Stimulated activated CD8-positive, alpha-beta memory T cell treated with anti-CD3 and anti-CD28 coated beads, Interleukin-4, amount 100 ng/mL, for 24 hours (primary cell): ENCODE measurements around the gene CARD19.
"Not testable (repeated sequence)": the region's sequence is repeated elsewhere in the genome, so short reads cannot be mapped to it uniquely, and the experiment has no call there.

Experiments
- DNase-seq: peaks from one replicate; pipeline ENCODE4 v3.0.0-alpha.2; 2020; ENCODE audit warnings: low read depth

CARD19 gene

DNA sequence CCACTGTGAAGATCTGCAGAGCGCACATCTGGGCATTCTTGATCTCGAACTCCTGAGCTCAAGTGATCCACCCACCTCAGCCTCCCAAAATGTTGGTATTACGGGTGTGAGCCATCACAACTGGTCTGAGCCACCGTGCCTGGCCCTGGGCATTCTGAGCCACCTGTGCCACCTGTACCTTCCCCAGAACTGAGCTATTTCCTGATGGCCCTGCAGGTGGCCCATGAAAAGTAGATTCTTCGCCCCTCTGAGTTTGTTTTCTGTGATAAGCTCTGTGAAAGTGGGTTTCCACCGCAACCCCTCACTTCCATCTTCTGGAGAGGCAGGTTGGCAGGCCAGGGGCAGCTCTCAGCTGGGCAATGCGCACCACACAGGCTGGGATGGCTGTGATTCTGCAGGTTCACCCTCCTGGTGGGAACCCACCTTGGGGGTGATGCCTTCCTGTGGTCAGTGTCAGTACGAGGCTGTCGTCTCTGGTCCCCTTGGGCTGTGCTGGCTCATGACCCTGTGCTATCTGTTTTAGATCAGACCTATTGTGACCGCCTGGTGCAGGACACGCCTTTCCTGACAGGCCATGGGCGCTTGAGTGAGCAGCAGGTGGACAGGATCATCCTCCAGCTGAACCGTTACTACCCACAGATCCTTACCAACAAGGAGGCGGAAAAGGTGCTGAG, 11.3 kb downstream of the CARD19 start:
- no peak for DNase-seq

DNA sequence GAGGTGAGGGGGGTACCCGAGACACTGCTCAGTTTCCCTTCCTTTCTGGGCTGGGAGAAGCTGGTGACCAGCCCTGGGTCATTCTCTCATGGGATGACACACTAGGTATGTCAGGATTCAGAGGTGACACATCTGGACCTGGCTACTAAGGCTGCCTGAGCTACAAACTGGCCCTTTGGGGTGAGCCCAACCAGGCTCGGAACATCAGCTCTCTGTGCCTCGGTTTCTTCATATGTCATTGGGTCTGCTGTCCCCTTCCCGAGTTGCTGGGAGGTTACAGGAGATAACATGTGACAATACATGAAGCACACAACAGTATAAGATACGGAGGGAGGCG, 11.8 kb downstream of the CARD19 start:
- no peak for DNase-seq

- no peak for DNase-seq
Observed at GRCh38 chr9:93108291-93109041, 12.4 kb downstream of the CARD19 start.

- no peak for DNase-seq
Observed at GRCh38 chr9:93110311-93110855, 14.4 kb downstream of the CARD19 start.

GRCh38 chr9:93111001-93111370, 15.0 kb downstream of the CARD19 start:
- DNase-seq, result no peak

- DNase-seq, result no peak
Observed at GRCh38 chr9:93111371-93112115, 15.5 kb downstream of the CARD19 start.

- DNase-seq, result no peak
Observed at GRCh38 chr9:93112116-93112863, 16.3 kb downstream of the CARD19 start.

GRCh38 chr9:93112864-93113389, 16.9 kb downstream of the CARD19 start:
- DNase-seq, result no peak

DNA sequence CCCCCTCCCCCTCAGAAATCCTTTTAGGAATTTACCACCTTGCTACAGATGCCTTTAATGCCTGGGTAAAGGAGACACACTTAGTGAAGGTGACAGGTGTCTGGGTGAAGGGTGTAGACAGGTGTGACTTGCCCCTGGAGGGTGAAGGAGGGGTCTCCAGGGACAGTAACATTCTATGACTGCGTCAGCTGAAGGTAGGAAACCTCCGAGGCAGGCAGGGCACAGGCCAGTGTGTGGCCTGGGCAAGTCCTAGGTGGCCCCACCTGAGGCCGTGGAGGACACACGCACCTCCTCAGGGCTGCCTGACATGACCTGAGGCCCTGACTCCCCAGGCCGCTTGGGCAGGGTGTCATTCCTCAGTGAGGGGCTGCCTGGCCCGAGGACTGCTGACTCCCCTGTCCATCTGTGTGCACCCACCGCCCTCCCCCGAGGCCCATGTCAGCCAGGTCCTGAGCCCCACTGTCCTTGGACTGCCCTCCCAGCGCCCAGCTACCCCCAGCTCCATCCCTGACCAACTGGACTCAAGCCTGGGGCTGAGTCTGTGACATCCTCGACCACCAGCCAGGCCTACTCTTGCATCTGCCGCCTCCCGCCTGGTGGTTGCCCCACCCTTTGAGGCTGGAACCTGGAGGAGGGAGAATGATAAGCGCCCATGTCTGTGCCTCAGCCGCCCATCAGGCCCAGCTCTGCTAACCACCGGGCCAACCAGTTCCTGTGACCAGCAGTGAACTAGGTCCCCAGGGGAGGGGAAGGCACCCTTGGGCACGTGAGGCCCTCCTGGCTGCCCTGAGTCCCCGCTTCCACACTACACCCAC, 18.4 kb downstream of the CARD19 start:
- no peak for DNase-seq

DNA sequence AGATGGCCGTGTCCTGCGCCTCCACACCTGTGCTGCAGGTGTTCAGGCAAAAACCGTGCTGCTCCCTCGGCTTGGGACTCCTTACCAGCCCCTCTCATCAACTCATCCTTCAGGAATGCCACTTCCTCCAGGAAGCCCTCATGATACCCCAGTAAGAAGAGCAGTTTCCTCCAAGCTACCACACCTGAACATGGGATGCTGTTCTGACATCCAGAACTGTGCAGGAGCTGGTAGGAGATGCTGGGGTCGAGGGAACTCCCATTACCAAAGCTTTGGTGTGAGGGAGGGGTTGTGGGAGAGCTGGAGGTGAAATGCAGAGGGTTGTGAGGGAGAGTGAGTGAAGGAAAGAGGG, 18.9 kb downstream of the CARD19 start:
- no peak for DNase-seq

DNA sequence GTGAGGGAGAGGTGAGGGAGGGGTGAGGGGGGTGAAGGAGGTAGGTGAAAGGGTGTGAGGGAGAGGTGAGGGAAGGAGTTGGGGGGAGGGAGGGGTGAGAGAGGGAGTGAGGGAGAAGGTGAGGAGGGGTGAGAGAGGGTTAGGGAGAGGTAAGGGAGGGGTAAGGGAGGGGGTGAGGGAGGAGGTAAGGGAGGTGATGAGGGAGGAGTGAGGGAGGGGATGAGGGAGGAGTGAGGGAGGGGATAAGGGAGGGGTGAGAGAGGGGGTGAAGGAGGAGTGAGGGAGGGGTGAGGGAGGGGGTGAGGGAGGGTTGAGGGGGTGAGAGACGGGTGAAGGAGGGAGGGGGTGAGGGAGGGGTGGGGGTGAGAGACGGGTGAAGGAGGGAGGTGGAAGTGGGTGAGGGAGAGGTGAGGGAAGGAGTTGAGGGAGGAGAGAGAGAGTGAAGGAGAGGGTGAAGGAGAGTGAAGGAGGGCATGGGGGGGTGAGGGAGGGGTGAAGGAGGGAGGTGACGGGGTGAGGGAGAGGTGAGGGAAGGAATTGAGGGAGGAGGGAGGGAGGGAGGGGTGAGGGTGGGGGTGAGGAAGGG, 19.6 kb downstream of the CARD19 start:
- no peak for DNase-seq

GRCh38 chr9:93116072-93116961, 20.3 kb downstream of the CARD19 start:
- DNase-seq, result no peak

GRCh38 chr9:93117521-93117920, 21.5 kb downstream of the CARD19 start:
- DNase-seq, result not testable (repeated sequence)

- no peak for DNase-seq
Observed at GRCh38 chr9:93117924-93118862, 22.2 kb downstream of the CARD19 start.

- DNase-seq, result no peak
Observed at GRCh38 chr9:93118863-93119702, 23.1 kb downstream of the CARD19 start.

- DNase-seq, result no peak
Observed at GRCh38 chr9:93119703-93119952, 23.6 kb downstream of the CARD19 start.

GRCh38 chr9:93119953-93120845, 24.2 kb downstream of the CARD19 start:
- DNase-seq, result no peak
